GM12873 (cell line): ENCODE measurements around the gene CFAP99.

Source experiments
- TF ChIP-seq, protein P1 (sequence below): IDR thresholded peaks from 2 replicates; pipeline ENCODE4 v1.5.1; 2012; ENCODE audit warnings: low read depth, mild to moderate bottlenecking, moderate library complexity, low read length, control low read depth; ENCODE audit not compliant: insufficient read depth; ENCODE audit errors: missing control alignments

CFAP99 gene

DNA sequence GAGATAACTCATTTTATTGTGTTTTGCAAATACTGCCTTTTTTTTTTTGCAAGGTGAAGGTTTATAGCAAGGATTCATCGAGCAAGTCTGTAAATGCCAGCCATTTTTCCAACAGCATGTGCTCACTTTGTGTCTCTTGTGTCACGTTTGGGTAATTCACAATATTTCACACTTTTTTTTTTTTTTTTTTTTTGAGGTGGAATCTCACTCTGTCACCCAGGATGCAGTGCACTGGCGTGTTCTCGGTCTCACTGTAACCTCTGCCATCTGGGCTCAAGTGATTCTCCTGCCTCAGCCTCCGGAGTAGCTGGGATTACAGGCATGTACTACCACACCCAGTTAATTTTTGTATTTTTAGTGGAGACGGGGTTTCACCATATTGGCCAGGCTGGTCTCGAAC lies 52.0 kb downstream of the CFAP99 start:
- TF ChIP-seq, protein P1, sequence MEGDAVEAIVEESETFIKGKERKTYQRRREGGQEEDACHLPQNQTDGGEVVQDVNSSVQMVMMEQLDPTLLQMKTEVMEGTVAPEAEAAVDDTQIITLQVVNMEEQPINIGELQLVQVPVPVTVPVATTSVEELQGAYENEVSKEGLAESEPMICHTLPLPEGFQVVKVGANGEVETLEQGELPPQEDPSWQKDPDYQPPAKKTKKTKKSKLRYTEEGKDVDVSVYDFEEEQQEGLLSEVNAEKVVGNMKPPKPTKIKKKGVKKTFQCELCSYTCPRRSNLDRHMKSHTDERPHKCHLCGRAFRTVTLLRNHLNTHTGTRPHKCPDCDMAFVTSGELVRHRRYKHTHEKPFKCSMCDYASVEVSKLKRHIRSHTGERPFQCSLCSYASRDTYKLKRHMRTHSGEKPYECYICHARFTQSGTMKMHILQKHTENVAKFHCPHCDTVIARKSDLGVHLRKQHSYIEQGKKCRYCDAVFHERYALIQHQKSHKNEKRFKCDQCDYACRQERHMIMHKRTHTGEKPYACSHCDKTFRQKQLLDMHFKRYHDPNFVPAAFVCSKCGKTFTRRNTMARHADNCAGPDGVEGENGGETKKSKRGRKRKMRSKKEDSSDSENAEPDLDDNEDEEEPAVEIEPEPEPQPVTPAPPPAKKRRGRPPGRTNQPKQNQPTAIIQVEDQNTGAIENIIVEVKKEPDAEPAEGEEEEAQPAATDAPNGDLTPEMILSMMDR = no peak

DNA sequence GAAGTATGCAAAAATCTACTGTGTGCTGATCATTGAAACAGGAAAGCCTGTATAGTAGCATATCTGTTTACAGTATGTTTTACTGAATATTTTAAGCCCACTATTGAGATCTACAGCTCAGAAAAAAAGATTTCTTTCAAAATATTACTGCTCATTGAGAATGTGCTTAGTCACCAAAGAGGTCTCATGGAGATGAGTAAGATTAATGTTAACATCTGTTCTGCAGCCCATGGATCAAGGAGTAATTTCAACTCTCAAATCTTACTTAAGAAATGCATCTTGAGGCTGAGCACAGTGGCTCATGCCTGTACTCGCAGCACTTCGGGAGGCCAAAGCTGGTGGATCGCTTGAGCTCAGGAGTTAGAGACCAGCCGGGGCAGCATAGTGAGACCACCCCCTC lies 53.4 kb downstream of the CFAP99 start:
- TF ChIP-seq, protein P1 = no peak

DNA sequence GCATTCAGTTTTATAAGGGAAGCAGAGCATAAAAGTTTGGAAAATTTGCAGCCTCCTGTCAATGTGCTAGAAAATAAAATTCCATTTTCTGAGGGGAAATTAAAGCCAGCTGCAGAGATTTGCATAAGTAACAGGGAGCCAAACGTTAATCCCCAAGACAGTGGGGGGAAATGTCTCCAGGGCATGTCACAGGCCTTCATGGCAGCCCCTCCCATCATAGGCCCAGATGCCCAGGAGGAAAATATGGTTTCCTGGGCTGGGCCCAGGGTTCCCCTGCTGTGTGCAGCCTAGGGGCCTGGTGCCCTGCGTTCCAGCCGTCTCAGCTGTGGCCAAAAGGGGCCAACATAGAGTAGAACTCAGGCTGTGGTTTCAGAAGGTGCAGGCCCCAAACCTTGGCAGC lies 59.5 kb downstream of the CFAP99 start:
- TF ChIP-seq, protein P1 = no peak

DNA sequence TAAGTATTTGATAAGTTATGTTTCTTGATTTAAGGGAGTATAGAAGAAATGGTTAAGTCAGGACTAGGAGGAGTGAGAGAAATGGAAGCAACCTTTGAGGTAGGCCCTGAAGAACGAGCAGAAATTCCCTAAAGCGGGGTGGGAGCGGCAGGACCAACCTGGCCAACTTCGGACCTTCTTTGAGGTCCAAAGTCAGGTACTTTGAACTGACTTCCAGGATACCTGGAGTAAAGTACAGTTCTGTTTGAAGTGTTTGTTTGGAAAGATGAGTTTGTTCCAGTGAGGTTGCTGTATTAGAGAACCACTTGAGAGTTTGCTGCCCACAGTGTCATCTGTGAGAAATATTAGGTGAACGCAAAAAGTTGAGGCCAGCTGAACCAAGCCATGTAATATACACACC lies 61.9 kb downstream of the CFAP99 start:
- TF ChIP-seq, protein P1 = no peak

DNA sequence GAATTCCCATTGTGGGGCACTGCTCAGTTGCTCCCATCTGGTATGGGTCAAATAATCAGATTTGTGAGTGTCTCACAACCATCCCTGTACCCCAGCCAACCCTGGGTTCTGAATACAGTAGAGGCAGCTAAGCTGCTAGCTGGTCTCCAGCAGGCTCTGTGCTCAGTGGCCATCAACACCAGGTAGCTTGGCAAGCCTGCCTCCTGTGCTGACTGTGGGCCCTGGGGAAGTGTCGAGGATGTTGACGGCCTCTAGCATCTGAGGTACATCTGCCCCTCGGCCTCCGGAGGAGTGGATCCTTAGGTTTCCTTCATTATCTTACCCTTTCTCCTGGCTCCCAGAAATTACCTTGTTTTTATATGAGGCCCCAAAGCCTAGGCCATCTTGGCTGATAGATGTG lies 63.4 kb downstream of the CFAP99 start:
- TF ChIP-seq, protein P1 = no peak

DNA sequence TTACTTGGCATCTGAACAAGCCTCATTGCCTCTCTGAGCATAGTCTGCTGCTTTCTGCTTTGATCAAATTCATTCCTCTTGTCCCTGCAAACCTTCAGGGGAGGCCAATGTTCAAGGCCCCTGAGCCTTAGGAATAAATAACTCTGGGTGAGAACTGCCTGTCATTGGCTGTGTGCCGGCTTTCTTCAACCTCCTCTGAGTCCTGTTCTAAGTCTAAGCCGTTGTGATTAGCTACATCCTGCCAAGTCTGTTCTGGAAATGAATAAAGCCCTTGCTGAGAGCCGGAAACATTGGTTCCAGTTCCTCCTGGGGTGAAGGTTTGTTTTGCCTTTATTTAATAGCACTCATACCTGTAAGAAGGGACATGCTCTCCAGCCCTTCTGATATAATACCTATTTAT lies 63.9 kb downstream of the CFAP99 start:
- TF ChIP-seq, protein P1 = no peak

DNA sequence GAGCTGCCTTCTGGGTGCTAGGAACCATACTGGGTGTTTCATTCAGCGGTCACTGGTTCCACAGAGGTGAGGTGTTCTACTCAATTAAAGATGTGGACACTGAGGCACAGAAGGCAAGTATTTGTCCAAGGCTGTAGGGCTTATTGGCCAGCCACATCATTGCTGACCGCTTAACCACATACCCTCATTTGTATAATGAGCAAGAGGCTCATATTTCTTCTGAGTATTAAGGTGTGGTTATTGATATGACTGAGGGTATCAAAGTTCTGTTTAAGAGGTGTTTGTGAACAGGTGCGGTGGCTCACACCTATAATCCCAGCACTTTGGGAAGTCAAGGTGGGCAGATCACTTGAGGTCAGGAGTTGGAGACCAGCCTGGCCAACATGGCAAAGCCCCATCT lies 64.5 kb downstream of the CFAP99 start:
- TF ChIP-seq, protein P1 = no peak

DNA sequence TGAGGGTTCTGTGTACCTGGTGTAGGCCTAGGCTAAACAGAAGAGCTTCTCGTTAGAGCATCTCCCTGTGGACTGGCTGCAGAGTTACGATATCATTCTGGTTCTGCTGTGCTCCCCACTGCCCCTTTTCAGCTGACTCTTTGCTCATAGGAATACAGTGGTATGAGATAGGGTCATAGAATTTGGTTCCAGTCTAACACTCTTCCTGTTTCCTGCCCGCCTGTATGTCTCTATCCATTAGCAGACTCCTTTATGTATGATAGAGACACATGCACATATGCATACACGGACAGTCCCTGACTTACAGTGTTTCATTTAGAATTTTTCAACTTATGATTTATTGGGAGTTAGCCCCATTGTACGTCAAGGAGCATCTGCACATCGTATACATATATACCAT lies 65.4 kb downstream of the CFAP99 start:
- TF ChIP-seq, protein P1 = no peak
